OCI-LY1 (cell line): ENCODE data around the gene ELMO1.

Source experiments
- EZH2 ChIP-seq: fragments of 200-600 bp; sonication (generic), shearing (Covaris generic); IDR thresholded peaks from 2 replicates; pipeline ENCODE4 v1.8.0; 2017; ENCODE audit warnings: borderline replicate concordance, mixed run types, mild to moderate bottlenecking, antibody characterized with exemption, low read length, moderate library complexity, mixed read lengths
- TF ChIP-seq, protein P1 (sequence below): fragments of 200-600 bp; sonication (generic), shearing (Covaris generic); IDR thresholded peaks from 2 replicates; pipeline ENCODE4 v1.5.1; 2017; ENCODE audit warnings: mild to moderate bottlenecking, antibody characterized with exemption, low read length, moderate library complexity, mixed read lengths

GRCh38 chr7:37315772-37316715, 132.6 kb downstream of the ELMO1 start:
- TF ChIP-seq, protein P1, sequence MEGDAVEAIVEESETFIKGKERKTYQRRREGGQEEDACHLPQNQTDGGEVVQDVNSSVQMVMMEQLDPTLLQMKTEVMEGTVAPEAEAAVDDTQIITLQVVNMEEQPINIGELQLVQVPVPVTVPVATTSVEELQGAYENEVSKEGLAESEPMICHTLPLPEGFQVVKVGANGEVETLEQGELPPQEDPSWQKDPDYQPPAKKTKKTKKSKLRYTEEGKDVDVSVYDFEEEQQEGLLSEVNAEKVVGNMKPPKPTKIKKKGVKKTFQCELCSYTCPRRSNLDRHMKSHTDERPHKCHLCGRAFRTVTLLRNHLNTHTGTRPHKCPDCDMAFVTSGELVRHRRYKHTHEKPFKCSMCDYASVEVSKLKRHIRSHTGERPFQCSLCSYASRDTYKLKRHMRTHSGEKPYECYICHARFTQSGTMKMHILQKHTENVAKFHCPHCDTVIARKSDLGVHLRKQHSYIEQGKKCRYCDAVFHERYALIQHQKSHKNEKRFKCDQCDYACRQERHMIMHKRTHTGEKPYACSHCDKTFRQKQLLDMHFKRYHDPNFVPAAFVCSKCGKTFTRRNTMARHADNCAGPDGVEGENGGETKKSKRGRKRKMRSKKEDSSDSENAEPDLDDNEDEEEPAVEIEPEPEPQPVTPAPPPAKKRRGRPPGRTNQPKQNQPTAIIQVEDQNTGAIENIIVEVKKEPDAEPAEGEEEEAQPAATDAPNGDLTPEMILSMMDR, result no peak
- TF ChIP-seq EZH2, result no peak
